Vagina (tissue), 2 donors: Measurements from ENCODE around the gene AP4S1. TPM values are rescaled to one million over a fixed set of nuclear protein-coding genes. Genes with fewer than 3 reads are reported as not detected.

Experiments
- DNase-seq, 2 donors: peaks; one replicate each; pipeline ENCODE4 v3.0.0-alpha.2; 2017; ENCODE audit errors: extremely low spot score in 2 of 2
- H3K27ac ChIP-seq: fragments of 200-600 bp; sonication (generic); one replicate; pipeline ENCODE4 v1.5.1; 2019
- H3K27me3 ChIP-seq: fragments of 200-600 bp; sonication (generic); one replicate; pipeline ENCODE4 v1.5.1; 2019
- H3K36me3 ChIP-seq, 2 donors: fragments of 200-600 bp; sonication (generic); one replicate each; pipeline ENCODE4 v1.5.1; 2017 to 2019
- H3K4me1 ChIP-seq: fragments of 200-600 bp; sonication (generic); one replicate; pipeline ENCODE4 v1.5.1; 2019
- H3K4me3 ChIP-seq, 2 donors: fragments of 200-600 bp; sonication (generic); 1 replicate in 1 of 2; 2 replicates in 1 of 2; pipeline ENCODE4 v1.5.1; 2016 to 2019
- H3K9me3 ChIP-seq: fragments of 200-600 bp; sonication (generic); one replicate; pipeline ENCODE4 v1.5.1; 2019
- POLR2A ChIP-seq, 2 donors: fragments of 450-650 bp; IDR thresholded peaks; one replicate each; pipeline ENCODE4 v1.6.1; 2017; ENCODE audit warnings: antibody characterized with exemption in 2 of 2, mild to moderate bottlenecking in 2 of 2, moderate library complexity in 2 of 2
- POLR2AphosphoS5 ChIP-seq, 2 donors: sonication (generic); formaldehyde crosslinking; IDR thresholded peaks; one replicate each; pipeline ENCODE4 v1.9.0; 2017; ENCODE audit warnings: antibody characterized with exemption in 2 of 2, mild to moderate bottlenecking in 2 of 2, low read depth in 1 of 2; ENCODE audit not compliant: insufficient read depth in 1 of 2
- intact Hi-C: fragments of 100-400 bp; cut with DNase I; formaldehyde crosslinking; loops from one replicate; pipeline ENCODE4 v1.15.1; 2023
- total RNA-seq: library from RNA; depleted of rRNA; stranded (reverse); fragments of >200 nt; gene quantifications from one replicate; pipeline ENCODE4 v1.2.3, GENCODE V29; 2016
- TF ChIP-seq, protein P1 (sequence below), 3 experiments: fragments of 450-650 bp in 2 of 3; fragments of 200-600 bp in 1 of 3; sonication (generic) in 1 of 3; IDR thresholded peaks; one replicate each; pipeline ENCODE4 v1.5.1; 2017 to 2019; ENCODE audit warnings: antibody characterized with exemption in 3 of 3, mild to moderate bottlenecking in 2 of 3, moderate library complexity in 2 of 3

AP4S1 gene
- total RNA-seq, 1 donor from 2014 or later: 3.4 TPM

- Histone ChIP-seq H3K27me3 (no peaks in the 10 kb centered on the region), H3K4me1 (no peaks in the 10 kb centered on the region), H3K9me3 (no peaks in the 10 kb centered on the region), H3K36me3 (peaks cover 0 to 50% of the 10 kb centered on the region in 2 donors), H3K27ac (no peak overlapping the region), H3K4me3 (no peak overlapping the region)
- DNase-seq: no peak
- intact Hi-C loops: no loop called here
- TF ChIP-seq POLR2A (IDR thresholded peaks at IDR 0.05): no peak
- TF ChIP-seq POLR2AphosphoS5 (IDR thresholded peaks at IDR 0.05; ENCODE audit: insufficient read depth in 1 of 2, low read depth in 1 of 2): no peak
- TF ChIP-seq, protein P1, sequence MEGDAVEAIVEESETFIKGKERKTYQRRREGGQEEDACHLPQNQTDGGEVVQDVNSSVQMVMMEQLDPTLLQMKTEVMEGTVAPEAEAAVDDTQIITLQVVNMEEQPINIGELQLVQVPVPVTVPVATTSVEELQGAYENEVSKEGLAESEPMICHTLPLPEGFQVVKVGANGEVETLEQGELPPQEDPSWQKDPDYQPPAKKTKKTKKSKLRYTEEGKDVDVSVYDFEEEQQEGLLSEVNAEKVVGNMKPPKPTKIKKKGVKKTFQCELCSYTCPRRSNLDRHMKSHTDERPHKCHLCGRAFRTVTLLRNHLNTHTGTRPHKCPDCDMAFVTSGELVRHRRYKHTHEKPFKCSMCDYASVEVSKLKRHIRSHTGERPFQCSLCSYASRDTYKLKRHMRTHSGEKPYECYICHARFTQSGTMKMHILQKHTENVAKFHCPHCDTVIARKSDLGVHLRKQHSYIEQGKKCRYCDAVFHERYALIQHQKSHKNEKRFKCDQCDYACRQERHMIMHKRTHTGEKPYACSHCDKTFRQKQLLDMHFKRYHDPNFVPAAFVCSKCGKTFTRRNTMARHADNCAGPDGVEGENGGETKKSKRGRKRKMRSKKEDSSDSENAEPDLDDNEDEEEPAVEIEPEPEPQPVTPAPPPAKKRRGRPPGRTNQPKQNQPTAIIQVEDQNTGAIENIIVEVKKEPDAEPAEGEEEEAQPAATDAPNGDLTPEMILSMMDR (IDR thresholded peaks at IDR 0.05): no peak
Measured at GRCh38 chr14:31127690-31128089, 102.2 kb downstream of the AP4S1 start.

- no peak overlapping the region for H3K27ac ChIP-seq
- H3K4me1 ChIP-seq: no peaks in the 10 kb centered on the region
- H3K27me3 ChIP-seq: no peaks in the 10 kb centered on the region
- intact Hi-C loops: no loop called here
- H3K4me3 ChIP-seq: no peak overlapping the region
- peaks cover 0 to 50% of the 10 kb centered on the region in 2 donors for H3K36me3 ChIP-seq
- no peaks in the 10 kb centered on the region for H3K9me3 ChIP-seq
- TF ChIP-seq, protein P1 (IDR thresholded peaks at IDR 0.05): no peak
- TF ChIP-seq POLR2A (IDR thresholded peaks at IDR 0.05) (no peak), POLR2AphosphoS5 (IDR thresholded peaks at IDR 0.05; ENCODE audit: insufficient read depth in 1 of 2, low read depth in 1 of 2) (no peak)
- DNase-seq: no peak
Measured at GRCh38 chr14:31128601-31129526, 103.4 kb downstream of the AP4S1 start.

- H3K9me3 ChIP-seq: no peaks in the 10 kb centered on the region
- no peak for DNase-seq
- intact Hi-C loops: no loop called here
Measured at GRCh38 chr14:31133133-31133532, 107.7 kb downstream of the AP4S1 start.

GRCh38 chr14:31137214-31137889 is 111.9 kb downstream of the AP4S1 start:
- intact Hi-C loops: no loop called here
- H3K27me3 ChIP-seq: no peaks in the 10 kb centered on the region
- no peak for DNase-seq
- TF ChIP-seq POLR2A (IDR thresholded peaks at IDR 0.05): no peak
- H3K27ac ChIP-seq: no peak overlapping the region
- H3K36me3 ChIP-seq: peaks cover 3 to 77% of the 10 kb centered on the region in 2 donors
- H3K9me3 ChIP-seq: no peaks in the 10 kb centered on the region
- H3K4me1 ChIP-seq: no peaks in the 10 kb centered on the region
- no peak overlapping the region for H3K4me3 ChIP-seq

More at GRCh38 chr14:31133133-31133532, 107.7 kb downstream of the AP4S1 start:
- no peak overlapping the region for H3K4me3 ChIP-seq
- peaks cover 0 to 64% of the 10 kb centered on the region in 2 donors for H3K36me3 ChIP-seq
- no peak overlapping the region for H3K27ac ChIP-seq
- H3K27me3 ChIP-seq: no peaks in the 10 kb centered on the region
- TF ChIP-seq, protein P1 (IDR thresholded peaks at IDR 0.05): no peak
- TF ChIP-seq POLR2A (IDR thresholded peaks at IDR 0.05) (no peak), POLR2AphosphoS5 (IDR thresholded peaks at IDR 0.05; ENCODE audit: insufficient read depth in 1 of 2, low read depth in 1 of 2) (no peak)
- H3K4me1 ChIP-seq: no peaks in the 10 kb centered on the region

- Histone ChIP-seq H3K9me3 (no peaks in the 10 kb centered on the region), H3K36me3 (peaks cover 3 to 75% of the 10 kb centered on the region in 2 donors), H3K27ac (no peak overlapping the region), H3K27me3 (no peaks in the 10 kb centered on the region), H3K4me3 (no peak overlapping the region), H3K4me1 (no peaks in the 10 kb centered on the region)
- intact Hi-C loops: no loop called here
- TF ChIP-seq, protein P1 (IDR thresholded peaks at IDR 0.05): no peak
- TF ChIP-seq POLR2AphosphoS5 (IDR thresholded peaks at IDR 0.05; ENCODE audit: insufficient read depth in 1 of 2, low read depth in 1 of 2): no peak
- TF ChIP-seq POLR2A (IDR thresholded peaks at IDR 0.05): no peak
- no peak for DNase-seq
Measured at GRCh38 chr14:31138301-31138700, 112.9 kb downstream of the AP4S1 start.
